Choroid plexus epithelial cell (primary cell): ENCODE data around the gene TEKT1.
"Not testable (repeated sequence)": the region's sequence is repeated elsewhere in the genome, so short reads cannot be mapped to it uniquely, and the experiment has no call there.

Experiments used
- DNase-seq: peaks from one replicate; pipeline ENCODE4 v3.0.0-alpha.2; 2010; ENCODE audit warnings: low read depth
- H3K4me3 ChIP-seq: 2 replicates; pipeline ENCODE4 v1.5.1; 2011; ENCODE audit warnings: low read depth, mild to moderate bottlenecking, control low read depth, low read length, moderate library complexity
- CTCF ChIP-seq: conservative IDR thresholded peaks from 2 replicates; pipeline ENCODE4 v1.5.1; 2011; ENCODE audit warnings: low read depth, mild to moderate bottlenecking, control low read depth, inconsistent platforms, low read length, moderate library complexity

The TEKT1 gene

GRCh38 chr17:6779411-6779810, 52.1 kb downstream of the TEKT1 start:
- no peak for DNase-seq
- H3K4me3 ChIP-seq, result no peak overlapping the region
- TF ChIP-seq CTCF, result no peak

GRCh38 chr17:6775871-6776405, 55.6 kb downstream of the TEKT1 start, which contains the start of gene FBXO39:
FBXO39 (plus strand) TSS chr17:6776215; CDS start chr17:6779869, 3,654 bp downstream.
- no peak within 1 kb of the TSS for H3K4me3 ChIP-seq
- DNase-seq, result no peak
- TF ChIP-seq CTCF, result no peak

GRCh38 chr17:6774906-6775305, 56.6 kb downstream of the TEKT1 start:
- not testable (repeated sequence) for DNase-seq, H3K4me3 ChIP-seq

DNA sequence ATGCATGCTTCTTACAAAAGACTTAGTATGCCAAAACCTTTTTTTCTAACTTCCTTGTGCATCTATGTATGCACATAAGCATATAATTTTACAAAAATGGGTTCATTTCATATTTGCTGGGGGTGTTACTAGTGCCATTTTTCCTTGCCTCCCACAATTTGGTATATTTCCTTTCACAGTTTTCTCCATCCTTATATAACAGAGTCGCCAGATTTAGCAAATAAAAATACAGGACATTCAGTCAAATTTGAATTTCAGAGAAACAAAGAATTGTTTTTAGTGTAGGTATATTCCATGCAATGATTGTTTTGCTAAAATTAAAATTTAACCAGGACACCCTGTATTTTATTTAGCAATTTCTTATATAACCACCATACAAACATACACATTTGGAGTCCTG, 59.5 kb downstream of the TEKT1 start:
- no peak for DNase-seq
- H3K4me3 ChIP-seq, result no peak overlapping the region
- TF ChIP-seq CTCF, result no peak

DNA sequence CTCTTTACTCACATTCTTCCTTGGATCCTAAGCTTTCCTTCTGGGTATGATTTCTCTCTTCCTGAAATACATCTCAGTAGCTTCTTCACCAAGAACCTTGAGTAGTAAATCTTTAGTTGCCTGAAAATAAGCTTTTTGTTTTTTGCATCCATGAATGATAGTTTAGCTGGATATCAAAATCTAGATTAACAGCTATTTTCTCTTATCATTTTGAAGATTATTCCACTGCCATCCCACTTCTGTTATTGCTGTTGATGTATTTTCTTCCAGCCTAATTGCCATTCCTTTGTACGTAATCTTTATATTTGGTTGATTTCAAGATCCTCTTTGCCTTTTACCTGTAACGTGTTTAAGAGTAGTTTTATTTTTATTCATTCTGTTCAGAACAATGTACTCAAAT, 63.1 kb downstream of the TEKT1 start:
- no peak overlapping the region for H3K4me3 ChIP-seq
- no peak for DNase-seq
- no peak for TF ChIP-seq CTCF

GRCh38 chr17:6761779-6762178, 69.8 kb downstream of the TEKT1 start:
- TF ChIP-seq CTCF, result no peak
- H3K4me3 ChIP-seq, result no peak overlapping the region
- no peak for DNase-seq

GRCh38 chr17:6757747-6758146, 73.8 kb downstream of the TEKT1 start:
- TF ChIP-seq CTCF, result no peak
- H3K4me3 ChIP-seq, result no peak overlapping the region
- no peak for DNase-seq

DNA sequence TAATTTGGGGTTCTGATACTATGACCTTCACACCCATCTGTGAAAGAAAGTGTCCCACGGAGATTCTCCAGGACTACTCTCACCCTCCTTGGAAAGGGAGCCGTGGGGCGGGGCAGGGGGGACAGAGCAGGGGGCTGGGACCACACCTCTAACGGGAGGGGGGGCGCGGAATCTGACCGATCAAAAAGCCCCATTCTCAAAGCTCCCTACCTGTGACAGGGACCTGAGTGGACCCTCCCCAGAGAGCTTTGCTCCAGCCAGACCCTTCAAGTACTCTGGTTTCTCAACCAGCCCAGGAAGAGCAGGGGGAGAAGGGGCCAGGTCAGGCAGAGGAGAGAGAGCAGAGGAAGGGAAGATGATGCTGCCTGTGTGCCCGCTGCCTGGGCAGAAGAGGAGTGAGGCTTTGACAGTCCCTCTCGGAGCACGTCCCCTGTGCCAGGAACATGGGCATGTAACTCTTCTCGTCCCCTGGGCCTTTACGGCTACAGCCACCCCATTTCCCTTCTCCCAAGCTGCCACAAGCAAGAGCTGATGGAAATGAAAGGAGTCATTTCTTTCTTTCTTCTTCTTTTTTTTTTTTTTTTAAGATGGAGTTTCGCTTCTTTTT, 75.0 kb downstream of the TEKT1 start:
- H3K4me3 ChIP-seq, result peak overlapping the region; percentile 64
- no peak for DNase-seq
- TF ChIP-seq CTCF, result no peak
